Measurements from ENCODE around the gene SAMD1. TPM values are rescaled to one million over a fixed set of nuclear protein-coding genes. Genes with fewer than 3 reads are reported as not detected.

The SAMD1 gene
- total RNA-seq, 2 donors from 2014 or later, result 52.9 to 91.3 TPM

DNA sequence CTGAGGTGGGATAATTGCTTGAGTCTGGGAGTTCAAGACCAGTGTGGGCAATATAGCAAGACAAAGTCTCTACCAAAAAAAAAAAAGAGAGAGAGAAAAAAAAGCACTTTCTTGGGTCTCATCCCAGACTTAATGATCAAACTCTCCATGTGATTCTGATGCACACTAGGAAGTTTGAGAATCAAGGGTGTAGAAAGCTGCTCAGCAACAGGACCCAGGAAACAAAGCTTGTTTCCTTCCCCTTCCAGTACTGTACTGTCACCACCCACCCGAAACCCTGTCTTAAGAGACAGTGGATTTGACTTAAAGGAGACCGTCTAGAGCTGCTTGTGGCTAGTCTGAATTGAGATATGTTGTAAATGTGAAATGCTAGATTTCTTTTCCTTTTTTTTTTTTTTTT is 12.1 kb downstream of the SAMD1 start:
- H3K9ac ChIP-seq (ENCODE audit: low read depth in 2 of 2, low read length in 2 of 2), result no peak overlapping the region
- no peaks in the 10 kb centered on the region for H3K36me3 ChIP-seq
- H3K27ac ChIP-seq, result no peak overlapping the region
- no peaks in the 10 kb centered on the region for H3K27me3 ChIP-seq
- no peak overlapping the region for H3K4me3 ChIP-seq
- intact Hi-C loops (cut with DNase I), result no loop called here
- TF ChIP-seq, protein P1, sequence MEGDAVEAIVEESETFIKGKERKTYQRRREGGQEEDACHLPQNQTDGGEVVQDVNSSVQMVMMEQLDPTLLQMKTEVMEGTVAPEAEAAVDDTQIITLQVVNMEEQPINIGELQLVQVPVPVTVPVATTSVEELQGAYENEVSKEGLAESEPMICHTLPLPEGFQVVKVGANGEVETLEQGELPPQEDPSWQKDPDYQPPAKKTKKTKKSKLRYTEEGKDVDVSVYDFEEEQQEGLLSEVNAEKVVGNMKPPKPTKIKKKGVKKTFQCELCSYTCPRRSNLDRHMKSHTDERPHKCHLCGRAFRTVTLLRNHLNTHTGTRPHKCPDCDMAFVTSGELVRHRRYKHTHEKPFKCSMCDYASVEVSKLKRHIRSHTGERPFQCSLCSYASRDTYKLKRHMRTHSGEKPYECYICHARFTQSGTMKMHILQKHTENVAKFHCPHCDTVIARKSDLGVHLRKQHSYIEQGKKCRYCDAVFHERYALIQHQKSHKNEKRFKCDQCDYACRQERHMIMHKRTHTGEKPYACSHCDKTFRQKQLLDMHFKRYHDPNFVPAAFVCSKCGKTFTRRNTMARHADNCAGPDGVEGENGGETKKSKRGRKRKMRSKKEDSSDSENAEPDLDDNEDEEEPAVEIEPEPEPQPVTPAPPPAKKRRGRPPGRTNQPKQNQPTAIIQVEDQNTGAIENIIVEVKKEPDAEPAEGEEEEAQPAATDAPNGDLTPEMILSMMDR (IDR thresholded peaks at IDR 0.05), result no peak
- peaks cover 4% of the 10 kb centered on the region for H3K4me1 ChIP-seq
- H3K9me3 ChIP-seq, result no peaks in the 10 kb centered on the region
- DNase-seq, result no peak

DNA sequence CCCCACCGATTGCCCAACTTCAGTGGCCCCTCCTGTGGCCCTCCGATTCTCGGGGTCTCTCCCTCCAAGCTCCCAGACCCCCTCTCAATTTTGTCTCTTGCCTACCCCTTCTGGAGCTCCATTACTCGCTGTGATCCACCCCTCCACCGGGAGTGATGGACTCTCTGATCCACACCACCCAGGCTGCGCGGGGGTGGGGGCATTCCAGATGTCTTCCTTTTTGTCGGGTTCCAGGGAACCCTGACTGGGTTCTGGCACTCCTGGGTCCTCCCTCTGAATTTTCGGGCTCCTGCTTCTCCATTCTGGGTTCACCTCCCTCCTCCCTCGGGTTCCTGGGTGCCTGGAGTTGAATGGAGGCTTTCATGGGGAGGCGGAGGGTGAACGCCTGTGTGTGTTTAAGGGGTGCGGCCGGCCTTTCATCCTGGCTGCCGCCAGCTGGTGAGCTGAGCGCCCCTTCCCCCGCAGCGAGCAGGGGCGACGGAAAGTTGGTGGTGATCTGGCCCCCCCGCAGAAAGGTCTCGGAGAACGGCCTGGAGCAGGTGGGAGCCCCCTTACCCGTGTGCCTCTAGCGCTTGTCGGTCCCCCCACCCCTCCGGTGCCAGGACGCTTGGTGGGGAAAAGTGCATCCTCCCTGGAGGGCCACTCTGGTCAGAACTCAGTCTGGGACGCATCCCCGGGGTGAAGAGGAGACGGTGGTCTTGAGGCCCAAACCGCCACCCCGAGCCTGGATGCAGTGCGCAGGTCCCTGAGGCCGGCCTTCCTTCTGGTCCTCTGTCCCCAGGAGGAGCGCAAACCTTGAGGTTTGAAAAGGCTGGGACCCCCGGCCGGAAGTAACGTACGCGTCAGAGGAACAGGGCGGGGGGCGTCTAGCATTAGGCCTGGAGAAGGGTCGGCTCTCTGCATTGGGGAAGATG is 16.4 kb downstream of the SAMD1 start:
- Histone ChIP-seq H3K9ac (ENCODE audit: low read depth in 2 of 2, low read length in 2 of 2) (peak overlapping the region; percentile 78 to 99), H3K36me3 (no peaks in the 10 kb centered on the region), H3K9me3 (no peaks in the 10 kb centered on the region), H3K4me3 (peak overlapping the region; percentile 81), H3K27me3 (no peaks in the 10 kb centered on the region), H3K27ac (peak overlapping the region; percentile 97), H3K4me1 (no peaks in the 10 kb centered on the region)
- TF ChIP-seq, protein P1 (IDR thresholded peaks at IDR 0.05), result no peak
- intact Hi-C loops (cut with DNase I), result no loop called here
- peak; percentile 80 for DNase-seq

DNA sequence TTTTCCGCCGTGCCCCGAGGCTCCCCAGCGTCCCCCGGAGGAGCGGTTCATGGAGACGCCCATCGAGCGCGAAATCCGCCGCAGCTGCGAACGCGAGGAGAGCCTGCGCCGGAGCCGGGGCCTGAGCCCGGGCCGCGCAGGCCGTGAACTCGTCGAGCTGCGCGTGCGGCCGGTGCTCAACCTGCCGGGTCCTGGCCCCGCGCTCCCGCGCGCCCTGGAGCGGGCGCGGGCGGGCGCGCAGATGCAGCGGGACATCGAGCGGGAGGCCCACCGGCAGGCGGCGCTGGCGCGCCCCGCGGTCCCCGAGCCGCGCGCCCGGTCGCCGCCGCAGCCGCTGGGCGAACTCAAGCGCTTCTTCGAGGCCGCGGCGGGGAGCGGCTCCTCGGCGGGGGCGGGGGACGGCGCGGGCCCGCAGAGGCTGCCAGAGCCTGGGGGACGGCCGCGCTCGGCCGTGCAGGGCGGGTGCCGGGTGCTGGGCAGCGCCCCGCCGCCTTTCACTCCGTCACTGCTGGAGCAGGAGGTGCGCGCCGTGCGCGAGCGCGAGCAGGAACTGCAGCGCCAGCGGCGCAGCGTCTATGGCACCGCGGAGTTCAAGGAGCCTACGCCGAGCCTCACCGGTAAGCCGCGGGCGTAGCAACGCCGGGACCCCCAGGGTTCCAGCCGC is 17.2 kb downstream of the SAMD1 start:
- DNase-seq, result peak; percentile 73
- Histone ChIP-seq H3K9ac (ENCODE audit: low read depth in 2 of 2, low read length in 2 of 2) (peak overlapping the region; percentile 78 to 99), H3K9me3 (no peaks in the 10 kb centered on the region), H3K27me3 (no peaks in the 10 kb centered on the region), H3K27ac (peak overlapping the region; percentile 97), H3K4me1 (no peaks in the 10 kb centered on the region), H3K4me3 (peak overlapping the region; percentile 81), H3K36me3 (no peaks in the 10 kb centered on the region)
- TF ChIP-seq, protein P1 (IDR thresholded peaks at IDR 0.05), result no peak
- intact Hi-C loops (cut with DNase I), result no loop called here

DNA sequence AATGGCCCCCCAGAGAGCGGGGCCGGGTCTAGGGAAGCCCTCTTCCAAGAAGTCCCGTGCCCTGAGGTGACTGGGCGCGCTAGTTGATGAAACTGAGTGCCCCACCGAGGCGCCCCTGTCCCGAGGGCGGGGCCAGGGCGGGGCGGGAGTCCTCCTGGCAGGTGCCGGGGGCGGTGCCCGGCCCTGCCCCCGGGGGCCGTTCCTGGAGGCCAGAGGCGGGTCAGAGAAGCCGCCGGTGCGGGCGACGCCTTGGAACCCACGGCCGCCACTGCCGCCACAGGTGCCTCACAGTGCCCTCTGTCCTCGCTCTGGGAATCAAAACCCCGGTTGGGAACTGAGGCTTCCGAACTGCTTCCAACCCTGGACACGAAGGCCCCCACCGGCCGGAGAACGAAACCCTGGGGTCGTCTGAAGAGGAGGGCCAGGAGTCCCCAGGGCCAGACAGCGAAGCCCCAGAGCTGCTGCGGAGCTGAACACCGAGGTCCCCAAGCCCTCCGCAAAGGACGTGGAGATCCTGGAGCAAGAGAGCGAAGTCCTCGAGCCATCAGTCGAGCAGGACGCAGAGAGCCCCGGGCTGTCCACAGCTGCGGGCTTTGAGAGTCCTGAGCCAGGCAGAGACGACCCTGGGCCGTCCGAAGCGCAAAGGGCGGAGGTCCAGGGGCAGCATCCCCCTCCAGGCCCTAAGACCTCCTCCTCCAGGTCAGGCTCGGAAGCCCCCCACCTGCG is 17.9 kb downstream of the SAMD1 start, which contains the start of gene MISP3:
TSS of gene MISP3 (plus strand) at position 252 of the 726 bp plus-strand sequence. CDS start 524 bp downstream, outside the sequence.
- H3K27me3 ChIP-seq, result no peaks in the 10 kb centered on the region
- peak within 1 kb of the TSS; percentile 78 to 99 for H3K9ac ChIP-seq (ENCODE audit: low read depth in 2 of 2, low read length in 2 of 2)
- DNase-seq, result peak; percentile 91
- no peaks in the 10 kb centered on the region for H3K4me1 ChIP-seq
- intact Hi-C loops (cut with DNase I), result no loop called here
- H3K27ac ChIP-seq, result peak within 1 kb of the TSS; percentile 97
- no peaks in the 10 kb centered on the region for H3K36me3 ChIP-seq
- no peaks in the 10 kb centered on the region for H3K9me3 ChIP-seq
- peak within 1 kb of the TSS; percentile 81 for H3K4me3 ChIP-seq
- TF ChIP-seq, protein P1 (IDR thresholded peaks at IDR 0.05), result no peak
